ENCODE measurements around the gene HPRT1. TPM values are rescaled to one million over a fixed set of nuclear protein-coding genes. Genes with fewer than 3 reads are reported as not detected.

Gene HPRT1, protein sequence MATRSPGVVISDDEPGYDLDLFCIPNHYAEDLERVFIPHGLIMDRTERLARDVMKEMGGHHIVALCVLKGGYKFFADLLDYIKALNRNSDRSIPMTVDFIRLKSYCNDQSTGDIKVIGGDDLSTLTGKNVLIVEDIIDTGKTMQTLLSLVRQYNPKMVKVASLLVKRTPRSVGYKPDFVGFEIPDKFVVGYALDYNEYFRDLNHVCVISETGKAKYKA
- 10 to 100 TPM; 43.2 to 52.2 (median 43.5) TPM for polyA plus RNA-seq (ENCODE audit: insufficient read length in 3 of 3)
- long read RNA-seq, donor 1, partial matches to known transcripts = 0 of 12 reads
- long read RNA-seq, donor 1, other reads (novel, unspliced or antisense) = 12 of 12 reads
- long read RNA-seq, donor 2 = 0 reads
- long read RNA-seq, donor 3, partial matches to known transcripts = 5 of 27 reads
- long read RNA-seq, donor 3, other reads (novel, unspliced or antisense) = 19 of 27 reads
- long read RNA-seq, donor 4, partial matches to known transcripts = 0 of 10 reads
- long read RNA-seq, donor 4, other reads (novel, unspliced or antisense) = 7 of 10 reads
- long read RNA-seq, donor 5, transcript HPRT1-201 (9 exons, 1,407 nt) = major isoform, 5 of 40 reads
- long read RNA-seq, donor 5, partial matches to known transcripts = 7 of 40 reads
- long read RNA-seq, donor 5, other reads (novel, unspliced or antisense) = 28 of 40 reads
- long read RNA-seq, donor 6, partial matches to known transcripts = 11 of 28 reads
- long read RNA-seq, donor 6, other reads (novel, unspliced or antisense) = 17 of 28 reads
- long read RNA-seq, donor 7, partial matches to known transcripts = 6 of 27 reads
- long read RNA-seq, donor 7, other reads (novel, unspliced or antisense) = 18 of 27 reads
- long read RNA-seq, donor 8, partial matches to known transcripts = 12 of 29 reads
- long read RNA-seq, donor 8, other reads (novel, unspliced or antisense) = 14 of 29 reads
- long read RNA-seq, donor 9, partial matches to known transcripts = 0 of 15 reads
- long read RNA-seq, donor 9, other reads (novel, unspliced or antisense) = 13 of 15 reads
- long read RNA-seq, donor 10, partial matches to known transcripts = 6 of 26 reads
- long read RNA-seq, donor 10, other reads (novel, unspliced or antisense) = 17 of 26 reads
- long read RNA-seq, donor 11, partial matches to known transcripts = 0 of 22 reads
- long read RNA-seq, donor 11, other reads (novel, unspliced or antisense) = 20 of 22 reads
- long read RNA-seq, donor 12, partial matches to known transcripts = 0 of 7 reads
- long read RNA-seq, donor 12, other reads (novel, unspliced or antisense) = 6 of 7 reads
- long read RNA-seq, donor 13, partial matches to known transcripts = 5 of 40 reads
- long read RNA-seq, donor 13, other reads (novel, unspliced or antisense) = 31 of 40 reads
- long read RNA-seq, donor 14, partial matches to known transcripts = 0 of 12 reads
- long read RNA-seq, donor 14, other reads (novel, unspliced or antisense) = 9 of 12 reads
- long read RNA-seq, donor 15, partial matches to known transcripts = 0 of 6 reads
- long read RNA-seq, donor 15, other reads (novel, unspliced or antisense) = 5 of 6 reads
- long read RNA-seq, donor 16, partial matches to known transcripts = 0 of 46 reads
- long read RNA-seq, donor 16, other reads (novel, unspliced or antisense) = 42 of 46 reads

DNA sequence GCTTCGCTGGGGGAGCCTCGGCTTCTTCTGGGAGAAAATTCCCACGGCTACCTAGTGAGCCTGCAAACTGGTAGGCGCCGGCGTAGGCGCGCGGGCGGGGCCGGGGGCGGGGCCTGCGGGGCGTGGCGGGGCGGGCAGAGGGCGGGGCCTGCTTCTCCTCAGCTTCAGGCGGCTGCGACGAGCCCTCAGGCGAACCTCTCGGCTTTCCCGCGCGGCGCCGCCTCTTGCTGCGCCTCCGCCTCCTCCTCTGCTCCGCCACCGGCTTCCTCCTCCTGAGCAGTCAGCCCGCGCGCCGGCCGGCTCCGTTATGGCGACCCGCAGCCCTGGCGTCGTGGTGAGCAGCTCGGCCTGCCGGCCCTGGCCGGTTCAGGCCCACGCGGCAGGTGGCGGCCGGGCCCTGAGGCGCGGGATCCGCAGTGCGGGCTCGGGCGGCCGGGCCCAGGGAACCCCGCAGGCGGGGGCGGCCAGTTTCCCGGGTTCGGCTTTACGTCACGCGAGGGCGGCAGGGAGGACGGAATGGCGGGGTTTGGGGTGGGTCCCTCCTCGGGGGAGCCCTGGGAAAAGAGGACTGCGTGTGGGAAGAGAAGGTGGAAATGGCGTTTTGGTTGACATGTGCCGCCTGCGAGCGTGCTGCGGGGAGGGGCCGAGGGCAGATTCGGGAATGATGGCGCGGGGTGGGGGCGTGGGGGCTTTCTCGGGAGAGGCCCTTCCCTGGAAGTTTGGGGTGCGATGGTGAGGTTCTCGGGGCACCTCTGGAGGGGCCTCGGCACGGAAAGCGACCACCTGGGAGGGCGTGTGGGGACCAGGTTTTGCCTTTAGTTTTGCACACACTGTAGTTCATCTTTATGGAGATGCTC, at the start of gene HPRT1:
Gene HPRT1 (plus strand): TSS at position 161 of the 857 bp plus-strand sequence. CDS start 147 bp downstream, at position 308.
- peak in 8 of 11 donors; percentile 17 to 68 (median 60) for DNase-seq (ENCODE audit: extremely low read depth in 1 of 11, low read depth in 9 of 11, low spot score in 4 of 11)

DNA sequence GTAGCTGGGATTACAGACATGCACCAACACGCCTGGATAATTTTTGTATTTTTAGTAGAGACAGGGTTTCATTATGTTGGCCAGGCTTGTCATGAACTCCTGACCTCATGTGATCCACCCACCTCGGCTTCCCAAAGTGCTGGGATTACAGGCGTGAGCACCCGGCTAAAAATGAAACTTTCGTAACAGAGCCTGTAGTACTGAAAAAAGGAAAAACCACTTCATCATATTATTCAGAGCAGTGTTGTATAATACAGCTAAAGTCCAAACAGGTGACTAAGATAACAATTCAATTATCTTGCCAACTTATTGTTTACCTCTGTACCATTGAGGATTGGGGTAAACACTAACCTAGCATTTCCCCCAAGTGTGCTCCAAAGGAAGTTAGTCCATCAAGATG, 43.9 kb upstream of the HPRT1 start:
- no peak for DNase-seq (ENCODE audit: extremely low read depth in 1 of 11, low read depth in 9 of 11, low spot score in 4 of 11)

DNA sequence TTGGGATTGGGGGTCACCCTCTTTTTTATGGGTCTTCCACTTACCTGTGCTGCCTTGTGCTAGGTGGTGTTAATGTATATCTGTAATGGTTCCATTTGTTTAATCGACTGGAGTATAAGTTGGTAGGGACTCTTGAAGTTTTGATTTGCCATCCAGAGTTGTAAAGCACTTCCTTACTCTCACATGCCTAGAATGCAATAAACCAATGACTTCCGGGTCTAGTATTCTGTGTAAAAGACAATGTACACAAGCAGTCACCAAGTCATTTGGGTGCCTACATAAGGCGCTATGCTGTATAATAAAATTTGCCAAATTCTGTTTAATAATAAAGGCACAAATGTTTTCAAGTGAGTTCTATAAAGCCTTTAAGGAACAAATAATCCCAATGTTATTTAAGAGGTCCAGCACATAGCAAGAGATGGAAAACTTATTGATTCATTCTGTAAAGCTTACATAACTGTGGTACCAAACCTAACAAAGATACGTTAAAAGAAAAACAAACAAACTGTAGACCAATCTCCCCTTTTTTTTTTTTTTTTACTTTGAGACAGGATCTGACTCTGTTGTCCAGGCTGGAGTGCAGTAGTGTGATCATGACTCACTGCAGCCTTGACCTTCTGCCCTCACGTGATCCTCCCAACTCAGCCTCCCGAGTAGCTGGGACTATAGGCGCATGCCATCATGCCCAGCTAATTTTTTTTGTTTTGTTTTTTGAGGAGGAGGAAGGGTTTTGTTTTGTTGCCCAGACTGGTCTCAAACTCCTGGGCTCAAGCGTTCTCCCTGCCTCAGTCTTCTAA, 41.5 kb upstream of the HPRT1 start:
- DNase-seq (ENCODE audit: extremely low read depth in 1 of 11, low read depth in 9 of 11, low spot score in 4 of 11) = no peak

DNA sequence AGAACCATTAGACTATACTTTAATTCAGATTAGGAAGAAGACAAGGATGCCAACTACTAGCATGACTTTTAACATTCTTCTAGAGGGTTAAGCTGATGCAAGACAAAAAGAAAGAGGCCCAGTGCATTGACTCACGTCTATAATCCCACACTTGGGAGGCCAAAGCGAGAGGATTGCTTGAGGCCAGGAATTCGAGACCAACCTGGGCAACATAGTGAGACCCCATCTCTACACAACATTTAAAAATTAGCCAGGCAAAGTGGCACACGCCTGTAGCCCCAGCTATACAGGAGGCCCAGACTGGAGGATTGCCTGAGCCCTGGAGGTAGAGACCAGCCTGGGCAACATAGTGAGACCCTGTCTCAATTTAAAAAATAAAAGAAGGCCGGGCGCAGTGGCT, 40.2 kb upstream of the HPRT1 start:
- DNase-seq (ENCODE audit: extremely low read depth in 1 of 11, low read depth in 9 of 11, low spot score in 4 of 11) = no peak

DNA sequence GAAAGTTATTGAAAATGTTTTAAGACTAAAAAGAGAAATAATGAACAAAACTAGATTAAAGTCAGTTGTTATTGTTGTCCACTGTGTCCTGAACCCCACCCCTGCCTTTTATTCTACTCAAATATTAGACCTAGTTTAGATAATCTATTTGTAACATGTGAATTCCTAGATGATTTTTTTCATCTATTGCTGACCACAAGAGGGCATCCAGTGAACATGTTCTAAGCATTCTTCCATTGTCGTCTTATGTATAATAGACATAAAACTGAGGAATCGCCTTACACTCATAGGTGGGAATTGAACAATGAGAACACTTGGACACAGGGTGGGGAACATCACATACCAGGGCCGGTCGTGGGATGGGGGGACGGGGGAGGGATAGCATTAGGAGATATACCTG, 36.4 kb upstream of the HPRT1 start:
- DNase-seq (ENCODE audit: extremely low read depth in 1 of 11, low read depth in 9 of 11, low spot score in 4 of 11) = peak in 3 of 11 donors; percentile 3 to 20 (median 9)

DNA sequence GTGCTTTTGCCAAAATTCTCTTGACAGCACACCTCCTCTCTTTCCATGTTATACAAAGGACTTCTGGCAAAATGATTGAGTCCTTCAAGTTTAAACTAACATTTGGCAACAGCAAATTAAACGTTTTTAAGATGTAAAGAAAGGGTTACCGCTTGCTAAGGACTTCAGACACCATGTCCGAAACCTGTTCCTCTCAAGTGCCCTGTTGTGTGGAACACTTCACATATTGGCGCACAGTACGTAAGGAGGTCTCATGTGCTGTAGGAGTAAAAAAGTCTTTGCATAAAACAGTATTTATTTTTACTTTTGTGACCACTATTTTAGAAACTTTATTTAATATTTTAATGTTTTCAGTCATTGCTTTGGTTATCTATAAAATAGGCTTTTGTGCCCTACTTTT, 33.7 kb upstream of the HPRT1 start:
- DNase-seq (ENCODE audit: extremely low read depth in 1 of 11, low read depth in 9 of 11, low spot score in 4 of 11) = no peak

DNA sequence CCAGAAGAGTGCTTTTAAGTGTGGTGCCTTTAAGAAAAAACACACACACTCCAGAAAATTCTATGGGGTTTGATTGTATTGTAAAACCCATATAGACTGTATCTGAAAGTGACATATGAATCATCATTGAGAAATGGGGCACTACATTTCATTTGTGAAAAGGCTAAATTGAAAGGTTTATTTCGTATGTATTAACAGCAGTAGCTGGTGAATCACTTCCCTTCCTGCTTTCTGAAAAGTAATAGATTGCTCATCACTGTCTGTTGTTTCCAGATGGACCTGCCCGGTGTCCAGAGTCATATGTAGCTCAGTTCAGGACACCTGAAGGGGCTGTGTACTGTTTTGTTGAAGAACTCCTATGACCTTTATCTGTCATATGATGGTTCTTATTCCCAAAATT, 28.1 kb upstream of the HPRT1 start:
- no peak for DNase-seq (ENCODE audit: extremely low read depth in 1 of 11, low read depth in 9 of 11, low spot score in 4 of 11)

DNA sequence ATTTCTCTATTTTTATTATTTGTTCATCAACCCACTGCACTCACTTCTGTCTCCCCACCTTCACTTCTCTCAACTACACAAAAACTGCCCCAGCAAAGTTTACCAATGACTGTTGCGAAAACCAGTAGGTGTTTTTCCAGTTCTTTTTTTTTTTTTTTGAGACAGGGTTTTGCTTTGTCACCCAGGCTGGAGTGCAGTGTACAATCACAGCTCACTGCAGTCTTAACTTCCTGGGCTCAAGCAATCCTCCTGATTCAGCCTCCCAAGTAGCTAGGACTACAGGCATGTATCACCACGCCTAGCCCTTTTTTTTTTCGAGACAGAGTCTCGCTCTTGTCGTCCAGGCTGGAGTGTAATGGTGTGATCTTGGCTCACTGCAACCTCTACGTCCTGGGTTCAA, 24.1 kb upstream of the HPRT1 start:
- no peak for DNase-seq (ENCODE audit: extremely low read depth in 1 of 11, low read depth in 9 of 11, low spot score in 4 of 11)

DNA sequence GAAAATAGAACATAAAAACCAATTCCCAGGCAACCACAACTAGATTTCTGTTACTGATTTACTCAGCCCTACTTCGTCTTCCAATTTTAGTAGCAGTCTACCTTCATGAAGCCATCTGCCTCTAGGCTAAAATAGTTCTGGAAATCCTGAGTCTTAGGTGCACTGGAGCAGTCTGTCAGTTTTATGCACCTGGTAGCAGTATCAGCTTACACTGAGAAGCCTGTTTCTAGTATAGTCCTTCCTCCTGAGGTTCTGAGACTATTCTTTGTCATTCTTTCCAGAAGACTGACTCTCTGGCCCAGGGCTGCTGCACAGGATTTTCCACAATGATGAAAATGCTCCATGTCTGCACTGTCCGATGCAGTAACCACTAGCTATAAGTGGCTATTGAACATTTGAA, 16.9 kb upstream of the HPRT1 start:
- peak in 4 of 11 donors; percentile 8 to 31 (median 18) for DNase-seq (ENCODE audit: extremely low read depth in 1 of 11, low read depth in 9 of 11, low spot score in 4 of 11)

DNA sequence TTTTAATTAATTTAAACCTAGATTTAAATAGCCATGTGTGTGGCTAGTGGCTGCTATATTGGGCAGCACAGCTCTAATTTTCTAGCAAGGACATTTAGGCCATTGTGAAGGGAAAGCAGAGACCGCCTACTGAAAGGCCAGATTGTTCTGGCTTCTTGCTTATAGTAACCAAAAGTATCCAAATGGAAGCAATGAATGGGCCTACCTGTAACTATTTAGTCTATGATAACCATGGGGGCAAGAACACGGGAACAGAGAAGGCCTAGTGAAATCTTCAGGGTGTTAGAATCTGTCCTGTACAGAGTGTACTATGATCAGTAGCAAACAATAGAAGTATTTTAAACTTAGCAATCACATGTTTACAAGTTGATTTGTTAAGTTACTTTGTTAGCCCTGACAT, 16.5 kb upstream of the HPRT1 start:
- no peak for DNase-seq (ENCODE audit: extremely low read depth in 1 of 11, low read depth in 9 of 11, low spot score in 4 of 11)

DNA sequence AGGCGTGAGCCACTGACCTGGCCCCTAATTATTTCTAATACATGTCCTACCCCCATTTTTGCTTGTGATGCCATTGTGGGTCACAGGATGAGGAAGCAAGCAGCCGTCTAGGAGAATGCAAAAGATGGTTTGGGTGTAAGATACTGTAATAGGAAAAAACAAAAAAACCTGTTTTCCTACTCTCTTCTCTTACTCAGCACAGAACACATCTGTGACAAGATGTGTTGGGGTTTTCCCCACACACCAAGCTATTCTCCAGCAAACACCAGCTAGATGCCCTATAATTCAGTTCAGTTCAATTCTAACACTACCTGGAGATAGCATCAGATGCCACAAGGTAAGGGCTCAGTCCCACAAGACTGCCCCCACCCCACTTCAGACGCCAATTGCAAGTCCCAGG, 15.3 kb upstream of the HPRT1 start:
- DNase-seq (ENCODE audit: extremely low read depth in 1 of 11, low read depth in 9 of 11, low spot score in 4 of 11) = no peak

DNA sequence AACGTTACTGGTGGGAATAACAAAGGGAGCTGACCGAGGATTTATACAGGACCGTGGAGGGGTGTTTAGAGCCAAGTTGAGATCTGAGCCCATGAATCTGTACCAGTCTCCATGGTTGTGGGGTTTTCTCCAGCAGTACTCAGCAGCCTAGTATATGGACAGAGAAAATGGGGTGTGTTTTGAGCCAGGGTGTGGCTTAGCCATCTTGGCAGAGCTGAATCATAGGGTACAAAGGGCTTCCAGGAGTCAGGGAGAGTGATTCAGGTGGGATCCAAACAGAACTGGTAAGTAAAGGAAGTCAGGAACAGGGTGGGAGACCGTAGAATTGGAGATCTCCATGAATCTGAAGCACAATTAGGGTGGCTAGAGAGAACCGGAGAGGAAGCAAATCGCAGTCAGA, 7.4 kb upstream of the HPRT1 start:
- DNase-seq (ENCODE audit: extremely low read depth in 1 of 11, low read depth in 9 of 11, low spot score in 4 of 11) = no peak

DNA sequence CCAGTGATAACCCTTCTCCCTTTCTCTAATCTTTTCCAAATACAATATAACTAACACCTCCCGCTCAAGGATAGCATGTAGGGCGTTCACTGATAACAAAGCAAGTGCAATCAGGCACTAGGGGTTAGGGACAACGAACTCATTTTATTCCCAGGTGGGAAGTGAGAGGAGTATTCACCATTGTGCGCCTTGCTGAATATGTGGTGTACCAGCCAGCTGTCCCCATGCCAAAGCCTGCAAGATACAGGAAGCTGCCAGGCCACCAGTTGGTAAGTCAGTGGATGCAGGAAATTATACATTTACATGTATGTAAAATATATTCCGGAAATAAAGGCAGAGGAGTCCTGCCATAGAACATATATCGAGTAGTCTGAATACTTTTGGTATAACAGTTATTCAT, 6.3 kb upstream of the HPRT1 start:
- DNase-seq (ENCODE audit: extremely low read depth in 1 of 11, low read depth in 9 of 11, low spot score in 4 of 11) = no peak

DNA sequence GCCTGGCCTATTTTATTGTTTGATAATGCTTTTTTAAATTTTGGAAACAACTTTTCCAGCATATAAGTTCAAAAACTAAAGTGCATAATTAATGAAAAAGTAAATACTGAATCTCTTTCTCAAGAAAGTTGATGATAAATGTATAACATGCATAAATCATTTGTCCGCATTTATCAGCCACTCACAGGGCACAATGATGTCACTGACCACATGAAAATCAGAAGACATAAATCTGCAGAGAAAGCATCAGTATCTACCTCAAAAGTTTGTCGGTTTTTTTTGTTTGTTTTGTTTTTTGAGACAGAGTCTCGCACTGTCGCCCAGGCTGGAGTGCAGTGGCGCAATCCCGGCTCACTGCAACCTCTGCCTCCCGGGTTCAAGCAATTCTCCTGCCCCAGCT, 5.5 kb upstream of the HPRT1 start:
- no peak for DNase-seq (ENCODE audit: extremely low read depth in 1 of 11, low read depth in 9 of 11, low spot score in 4 of 11)

DNA sequence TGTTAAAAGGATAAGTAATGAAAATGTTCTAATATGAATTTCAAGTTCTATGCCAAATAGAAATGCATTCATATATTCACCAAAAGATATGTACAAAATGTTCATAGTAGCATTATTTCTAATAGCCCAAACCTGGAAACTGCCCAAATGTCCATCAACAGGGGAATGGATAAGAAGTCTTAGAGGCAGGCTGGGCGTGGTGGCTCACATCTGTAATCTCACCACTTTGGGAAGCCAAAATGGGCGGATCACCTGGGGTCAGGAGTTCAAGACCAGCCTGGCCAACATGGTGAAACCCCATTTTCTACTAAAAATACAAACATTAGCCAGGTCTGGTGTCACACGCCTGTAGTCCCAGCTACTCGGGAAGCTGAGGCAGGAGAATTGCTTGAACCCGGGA, 2.3 kb upstream of the HPRT1 start:
- no peak for DNase-seq (ENCODE audit: extremely low read depth in 1 of 11, low read depth in 9 of 11, low spot score in 4 of 11)

DNA sequence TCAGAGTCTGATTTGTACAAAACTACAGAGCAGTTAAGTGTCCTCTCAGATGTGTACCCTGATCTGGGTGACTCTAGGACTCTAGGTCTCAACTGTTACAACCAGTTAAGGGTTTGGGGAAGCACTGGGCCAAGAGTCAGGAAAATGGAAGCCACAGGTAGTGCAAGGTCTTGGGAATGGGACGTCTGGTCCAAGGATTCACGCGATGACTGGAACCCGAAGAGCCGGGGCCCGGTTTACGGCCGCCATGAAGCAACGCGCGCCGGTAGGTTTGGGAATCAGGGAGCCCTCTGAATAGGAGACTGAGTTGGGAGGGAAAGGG, 321 bp upstream of the HPRT1 start:
- peak in 3 of 11 donors; percentile 9 to 13 (median 13) for DNase-seq (ENCODE audit: extremely low read depth in 1 of 11, low read depth in 9 of 11, low spot score in 4 of 11)

DNA sequence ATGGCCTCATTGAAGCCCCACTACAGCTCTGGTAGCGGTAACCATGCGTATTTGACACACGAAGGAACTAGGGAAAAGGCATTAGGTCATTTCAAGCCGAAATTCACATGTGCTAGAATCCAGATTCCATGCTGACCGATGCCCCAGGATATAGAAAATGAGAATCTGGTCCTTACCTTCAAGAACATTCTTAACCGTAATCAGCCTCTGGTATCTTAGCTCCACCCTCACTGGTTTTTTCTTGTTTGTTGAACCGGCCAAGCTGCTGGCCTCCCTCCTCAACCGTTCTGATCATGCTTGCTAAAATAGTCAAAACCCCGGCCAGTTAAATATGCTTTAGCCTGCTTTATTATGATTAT, 876 bp downstream of the HPRT1 start:
- peak in 4 of 11 donors; percentile 5 to 9 (median 6) for DNase-seq (ENCODE audit: extremely low read depth in 1 of 11, low read depth in 9 of 11, low spot score in 4 of 11)
